Central memory CD8-positive, alpha-beta T cell (primary cell): Measurements from ENCODE around the gene TMEM163.

Experiments used
- ATAC-seq: fragments of 150-1000 bp; cut with Tn5 transposase; replicated peaks from 2 replicates; pipeline ENCODE4 v1.10.0; 2022; ENCODE audit warnings: mild to moderate bottlenecking, moderate FRiP score, moderate number of reproducible peaks; ENCODE audit not compliant: poor library complexity, severe bottlenecking; ENCODE audit errors: extremely low read depth
- DNase-seq, 2 donors: peaks; one replicate each; pipeline ENCODE4 v3.0.0; 2021; ENCODE audit warnings: low spot score in 2 of 2
- H3K27ac Mint-ChIP-seq: one replicate; pipeline ENCODE4 v1.8.0; 2022; ENCODE audit warnings: low read depth, mild to moderate bottlenecking, moderate library complexity, mixed read lengths
- H3K27me3 Mint-ChIP-seq: one replicate; pipeline ENCODE4 v1.8.0; 2022; ENCODE audit warnings: mixed read lengths
- H3K36me3 Mint-ChIP-seq: one replicate; pipeline ENCODE4 v1.8.0; 2022; ENCODE audit warnings: mild to moderate bottlenecking, moderate library complexity, mixed read lengths; ENCODE audit not compliant: insufficient read depth
- H3K4me1 Mint-ChIP-seq: one replicate; pipeline ENCODE4 v1.8.0; 2022; ENCODE audit warnings: mixed read lengths
- H3K4me3 Mint-ChIP-seq: one replicate; pipeline ENCODE4 v1.8.0; 2022; ENCODE audit warnings: mild to moderate bottlenecking, moderate library complexity, mixed read lengths
- H3K9me3 Mint-ChIP-seq: one replicate; pipeline ENCODE4 v1.8.0; 2022; ENCODE audit warnings: mixed read lengths

Gene TMEM163

GRCh38 chr2:134425724-134426496 is 292.9 kb downstream of the TMEM163 start:
- no peaks in the 10 kb centered on the region for H3K9me3 Mint-ChIP-seq
- ATAC-seq, result no peak
- H3K4me1 Mint-ChIP-seq, result peaks cover 10% of the 10 kb centered on the region
- H3K27ac Mint-ChIP-seq, result peak overlapping the region; percentile 17
- no peaks in the 10 kb centered on the region for H3K27me3 Mint-ChIP-seq
- no peak overlapping the region for H3K4me3 Mint-ChIP-seq
- peaks cover 19% of the 10 kb centered on the region for H3K36me3 Mint-ChIP-seq
- DNase-seq, result no peak

- Mint-ChIP-seq H3K27ac (no peak overlapping the region), H3K9me3 (no peaks in the 10 kb centered on the region), H3K36me3 (peaks cover 16% of the 10 kb centered on the region), H3K27me3 (no peaks in the 10 kb centered on the region), H3K4me3 (no peak overlapping the region), H3K4me1 (peaks cover 10% of the 10 kb centered on the region)
- no peak for ATAC-seq
- DNase-seq, result no peak
Observed at GRCh38 chr2:134421556-134422328, 297.1 kb downstream of the TMEM163 start.

- no peaks in the 10 kb centered on the region for H3K9me3 Mint-ChIP-seq
- peaks cover 12% of the 10 kb centered on the region for H3K36me3 Mint-ChIP-seq
- H3K4me3 Mint-ChIP-seq, result no peak overlapping the region
- H3K27me3 Mint-ChIP-seq, result no peaks in the 10 kb centered on the region
- H3K27ac Mint-ChIP-seq, result no peak overlapping the region
- ATAC-seq (no peak), DNase-seq (no peak)
- H3K4me1 Mint-ChIP-seq, result peaks cover 10% of the 10 kb centered on the region
Observed at GRCh38 chr2:134420920-134421319, 297.9 kb downstream of the TMEM163 start.

- H3K27ac Mint-ChIP-seq, result no peak overlapping the region
Observed at GRCh38 chr2:134420259-134420658, 298.5 kb downstream of the TMEM163 start.

GRCh38 chr2:134417968-134418582 is 300.7 kb downstream of the TMEM163 start:
- H3K36me3 Mint-ChIP-seq, result peaks cover 12% of the 10 kb centered on the region
- H3K27me3 Mint-ChIP-seq, result no peaks in the 10 kb centered on the region
- no peaks in the 10 kb centered on the region for H3K4me1 Mint-ChIP-seq
- DNase-seq (no peak), ATAC-seq (no peak)
- no peak overlapping the region for H3K4me3 Mint-ChIP-seq
- no peaks in the 10 kb centered on the region for H3K9me3 Mint-ChIP-seq
- H3K27ac Mint-ChIP-seq, result no peak overlapping the region

More at GRCh38 chr2:134420259-134420658, 298.5 kb downstream of the TMEM163 start:
- Mint-ChIP-seq H3K9me3 (no peaks in the 10 kb centered on the region), H3K4me1 (peaks cover 7% of the 10 kb centered on the region), H3K36me3 (peaks cover 13% of the 10 kb centered on the region), H3K4me3 (no peak overlapping the region), H3K27me3 (no peaks in the 10 kb centered on the region)
- DNase-seq (no peak), ATAC-seq (no peak)

- peaks cover 12% of the 10 kb centered on the region for H3K36me3 Mint-ChIP-seq
- DNase-seq (no peak), ATAC-seq (no peak)
- H3K9me3 Mint-ChIP-seq, result no peaks in the 10 kb centered on the region
- H3K4me1 Mint-ChIP-seq, result peaks cover 7% of the 10 kb centered on the region
- no peak overlapping the region for H3K27ac Mint-ChIP-seq
- no peak overlapping the region for H3K4me3 Mint-ChIP-seq
- H3K27me3 Mint-ChIP-seq, result no peaks in the 10 kb centered on the region
Observed at GRCh38 chr2:134416637-134417036, 302.2 kb downstream of the TMEM163 start.

GRCh38 chr2:134416018-134416417 is 302.8 kb downstream of the TMEM163 start:
- no peaks in the 10 kb centered on the region for H3K9me3 Mint-ChIP-seq
- no peaks in the 10 kb centered on the region for H3K27me3 Mint-ChIP-seq
- no peak for ATAC-seq
- H3K27ac Mint-ChIP-seq, result no peak overlapping the region
- no peak for DNase-seq
- no peak overlapping the region for H3K4me3 Mint-ChIP-seq
- peaks cover 12% of the 10 kb centered on the region for H3K36me3 Mint-ChIP-seq
- peaks cover 13% of the 10 kb centered on the region for H3K4me1 Mint-ChIP-seq

GRCh38 chr2:134413912-134414311 is 304.9 kb downstream of the TMEM163 start:
- ATAC-seq, result no peak
- H3K4me3 Mint-ChIP-seq, result no peak overlapping the region
- H3K36me3 Mint-ChIP-seq, result peaks cover 12% of the 10 kb centered on the region
- no peak for DNase-seq
- no peak overlapping the region for H3K27ac Mint-ChIP-seq
- H3K9me3 Mint-ChIP-seq, result no peaks in the 10 kb centered on the region
- no peaks in the 10 kb centered on the region for H3K27me3 Mint-ChIP-seq
- peaks cover 30% of the 10 kb centered on the region for H3K4me1 Mint-ChIP-seq

GRCh38 chr2:134413430-134413829 is 305.4 kb downstream of the TMEM163 start:
- DNase-seq (no peak), ATAC-seq (no peak)
- Mint-ChIP-seq H3K9me3 (no peaks in the 10 kb centered on the region), H3K4me1 (peaks cover 35% of the 10 kb centered on the region), H3K36me3 (peaks cover 12% of the 10 kb centered on the region), H3K27ac (no peak overlapping the region), H3K4me3 (no peak overlapping the region), H3K27me3 (no peaks in the 10 kb centered on the region)

GRCh38 chr2:134412639-134412999 is 306.2 kb downstream of the TMEM163 start:
- Mint-ChIP-seq H3K4me3 (no peak overlapping the region), H3K9me3 (no peaks in the 10 kb centered on the region), H3K36me3 (peaks cover 14% of the 10 kb centered on the region), H3K27me3 (no peaks in the 10 kb centered on the region), H3K4me1 (peaks cover 42% of the 10 kb centered on the region), H3K27ac (no peak overlapping the region)
- DNase-seq (no peak), ATAC-seq (no peak)

- H3K4me1 Mint-ChIP-seq, result peaks cover 42% of the 10 kb centered on the region
- H3K4me3 Mint-ChIP-seq, result no peak overlapping the region
- no peaks in the 10 kb centered on the region for H3K9me3 Mint-ChIP-seq
- H3K27me3 Mint-ChIP-seq, result no peaks in the 10 kb centered on the region
- DNase-seq (peak; percentile 43 to 61), ATAC-seq (peak; percentile 80)
- H3K36me3 Mint-ChIP-seq, result peaks cover 14% of the 10 kb centered on the region
- no peak overlapping the region for H3K27ac Mint-ChIP-seq
Observed at GRCh38 chr2:134411828-134412638, 306.8 kb downstream of the TMEM163 start.

GRCh38 chr2:134411279-134411827 is 307.4 kb downstream of the TMEM163 start:
- Mint-ChIP-seq H3K4me1 (peaks cover 42% of the 10 kb centered on the region), H3K27ac (no peak overlapping the region), H3K9me3 (no peaks in the 10 kb centered on the region), H3K36me3 (peaks cover 14% of the 10 kb centered on the region), H3K4me3 (no peak overlapping the region), H3K27me3 (no peaks in the 10 kb centered on the region)
- no peak for DNase-seq
- ATAC-seq, result no peak
